Fibroblast of pulmonary artery (primary cell): ENCODE measurements around the gene SYNE1.
A peak's percentile ranks its signal among the peaks of the same experiment; 100 is the strongest.

ENCODE experiments used
- DNase-seq: peaks from one replicate; pipeline ENCODE4 v3.0.0-alpha.2; 2010; ENCODE audit warnings: low read depth
- H3K4me3 ChIP-seq: replicated peaks from 2 replicates; pipeline ENCODE4 v1.5.1; 2011; ENCODE audit warnings: low read depth, mild to moderate bottlenecking, control low read depth, low read length, moderate library complexity
- CTCF ChIP-seq: IDR thresholded peaks from 2 replicates; pipeline ENCODE4 v1.5.1; 2011; ENCODE audit warnings: mild to moderate bottlenecking, control low read depth, low read length, inconsistent platforms; ENCODE audit errors: missing control alignments

SYNE1 gene

GRCh38 chr6:152309006-152309405, 328.2 kb downstream of the SYNE1 start:
- TF ChIP-seq CTCF, result no peak
- no peak overlapping the region for H3K4me3 ChIP-seq
- DNase-seq, result no peak

- no peak for DNase-seq
- TF ChIP-seq CTCF, result no peak
- H3K4me3 ChIP-seq, result no peak overlapping the region
Observed at GRCh38 chr6:152308306-152308705, 328.9 kb downstream of the SYNE1 start.

- H3K4me3 ChIP-seq, result no peak overlapping the region
- DNase-seq, result peak; percentile 39
- no peak for TF ChIP-seq CTCF
Observed at GRCh38 chr6:152305672-152306071, 331.5 kb downstream of the SYNE1 start.

GRCh38 chr6:152301765-152302568, 335.2 kb downstream of the SYNE1 start:
- peak; percentile 52 for TF ChIP-seq CTCF
- peak overlapping the region; percentile 85 for H3K4me3 ChIP-seq
- peak; percentile 92 for DNase-seq

- H3K4me3 ChIP-seq, result peak overlapping the region; percentile 85
- DNase-seq, result peak; percentile 74
- TF ChIP-seq CTCF, result no peak
Observed at GRCh38 chr6:152301021-152301764, 336.0 kb downstream of the SYNE1 start.

GRCh38 chr6:152300517-152300916, 336.6 kb downstream of the SYNE1 start:
- no peak for TF ChIP-seq CTCF
- peak overlapping the region; percentile 85 for H3K4me3 ChIP-seq
- DNase-seq, result no peak
